Endometrium (tissue), 2 donors: Measurements from ENCODE around the gene MAGI1.
"Not testable (repeated sequence)": the region's sequence is repeated elsewhere in the genome, so short reads cannot be mapped to it uniquely, and the experiment has no call there.

Experiments used
- FAIRE-seq: peaks from 2 replicates; lab custom pipeline; 2012; peaks lifted over from hg19 to GRCh38; lab: Jason Lieb, UNC
- donor health status: control.
- donor health status: control.

The MAGI1 gene

GRCh38 chr3:66038726-66039589, at the start of gene MAGI1:
TSS of gene MAGI1 (minus strand) at chr3:66038918. CDS start at chr3:66038308, 610 bp downstream.
- FAIRE-seq, result no peak

GRCh38 chr3:66083784-66084213, 45.1 kb upstream of the MAGI1 start:
- no peak for FAIRE-seq

- no peak for FAIRE-seq
Observed at GRCh38 chr3:66083096-66083678, 44.5 kb upstream of the MAGI1 start.

DNA sequence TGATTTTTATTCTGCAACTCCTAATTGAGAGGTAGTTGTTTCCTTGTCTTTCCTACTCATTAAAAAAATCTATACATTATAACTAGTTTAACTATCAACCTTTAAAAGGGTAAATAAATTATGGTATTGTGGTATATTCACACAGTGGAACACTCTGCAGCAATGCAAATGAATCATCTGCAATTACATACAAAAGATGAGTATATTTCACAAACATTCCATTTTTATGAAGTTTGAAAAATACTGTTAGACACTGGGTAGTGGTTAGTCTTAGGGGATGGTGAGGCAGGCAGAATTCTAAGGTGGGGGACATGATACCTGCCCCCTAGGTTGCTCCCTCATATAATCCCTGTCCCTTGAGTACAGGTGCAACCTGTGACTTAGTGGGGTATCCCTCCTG, 44.0 kb upstream of the MAGI1 start:
- FAIRE-seq, result no peak

DNA sequence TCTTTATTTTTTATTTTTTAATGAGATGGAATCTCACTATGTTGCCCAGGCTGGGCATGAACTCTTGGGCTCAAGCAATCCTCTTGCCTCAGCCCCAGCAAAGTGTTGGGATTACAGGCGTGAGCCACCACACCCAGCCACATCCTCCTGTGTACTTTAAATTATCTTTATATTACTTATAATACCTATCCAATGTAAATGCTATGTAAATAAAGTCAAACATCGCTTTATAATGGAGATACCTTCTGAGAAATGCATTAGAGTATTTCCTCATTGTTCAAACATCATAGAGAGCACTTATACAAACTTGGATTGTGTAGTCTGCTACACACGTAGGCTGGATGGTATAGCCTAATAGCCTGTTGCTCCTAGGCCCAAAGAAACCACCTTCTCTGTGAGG, 41.4 kb upstream of the MAGI1 start:
- FAIRE-seq, result no peak

DNA sequence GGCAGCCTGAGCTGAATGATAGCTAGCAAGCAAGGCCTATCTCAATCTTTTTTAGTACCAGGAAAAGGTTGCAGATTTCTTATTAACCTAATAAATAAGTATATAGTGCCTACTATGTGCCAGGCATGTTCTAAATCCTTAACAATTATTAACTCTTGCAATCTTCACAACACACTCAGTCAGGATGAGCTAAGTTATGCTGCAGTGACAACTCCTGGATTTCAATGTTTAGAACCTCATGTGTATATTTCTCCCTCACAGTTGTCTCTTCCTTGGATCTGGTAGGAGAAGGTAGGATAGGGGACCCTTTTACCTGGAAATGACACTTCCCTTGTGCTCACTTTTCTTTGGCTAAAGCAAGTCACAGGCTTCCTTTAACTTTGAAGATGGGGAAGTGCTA, 39.3 kb upstream of the MAGI1 start:
- no peak for FAIRE-seq

DNA sequence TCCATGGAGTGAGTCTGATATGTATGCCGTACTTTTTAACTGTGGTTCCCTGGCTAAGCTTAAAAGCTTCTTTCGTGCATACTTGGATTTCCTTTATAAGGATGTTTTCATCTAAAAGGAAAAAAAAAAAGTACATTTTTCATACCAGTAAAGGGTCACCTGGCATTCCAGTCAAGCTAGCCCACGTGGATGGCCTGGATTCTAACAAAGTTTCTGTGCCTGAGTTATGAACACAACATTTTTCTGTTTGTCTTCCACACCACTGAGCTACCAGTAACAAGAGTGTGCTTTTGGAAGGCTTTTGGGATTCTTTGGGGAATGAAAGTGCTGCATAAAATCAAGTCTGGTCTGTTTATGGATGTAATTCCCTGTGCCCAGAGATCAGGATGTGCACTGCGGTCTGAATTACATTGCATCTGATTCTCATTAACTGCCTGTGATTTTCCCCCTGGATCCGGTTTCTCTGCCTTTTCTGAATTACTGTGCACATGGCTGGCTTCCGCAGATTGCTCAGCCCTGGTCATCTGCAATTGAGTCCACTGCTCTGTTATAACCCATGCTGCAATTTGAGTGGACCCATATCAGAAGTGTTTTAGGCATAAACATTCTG, 38.2 kb upstream of the MAGI1 start:
- no peak for FAIRE-seq

DNA sequence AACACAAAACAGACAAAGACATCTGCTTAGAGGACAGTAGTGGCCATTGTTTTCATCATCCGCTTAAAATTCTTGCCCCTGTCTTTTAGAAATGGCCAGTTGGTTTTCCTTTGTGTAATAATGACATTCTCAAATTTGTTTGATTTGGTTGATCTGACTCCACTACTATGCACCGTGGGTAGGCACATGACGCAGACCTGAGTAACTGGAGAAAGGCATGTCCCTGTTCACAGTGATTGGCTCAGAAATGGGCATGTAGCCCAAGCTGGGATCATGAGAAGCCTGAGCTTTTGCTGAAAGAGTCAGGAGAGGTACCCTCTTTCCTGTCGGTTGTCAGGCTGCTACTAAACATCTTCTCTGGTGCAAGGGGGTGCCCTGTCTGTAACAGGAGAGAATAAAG, 36.6 kb upstream of the MAGI1 start:
- no peak for FAIRE-seq

DNA sequence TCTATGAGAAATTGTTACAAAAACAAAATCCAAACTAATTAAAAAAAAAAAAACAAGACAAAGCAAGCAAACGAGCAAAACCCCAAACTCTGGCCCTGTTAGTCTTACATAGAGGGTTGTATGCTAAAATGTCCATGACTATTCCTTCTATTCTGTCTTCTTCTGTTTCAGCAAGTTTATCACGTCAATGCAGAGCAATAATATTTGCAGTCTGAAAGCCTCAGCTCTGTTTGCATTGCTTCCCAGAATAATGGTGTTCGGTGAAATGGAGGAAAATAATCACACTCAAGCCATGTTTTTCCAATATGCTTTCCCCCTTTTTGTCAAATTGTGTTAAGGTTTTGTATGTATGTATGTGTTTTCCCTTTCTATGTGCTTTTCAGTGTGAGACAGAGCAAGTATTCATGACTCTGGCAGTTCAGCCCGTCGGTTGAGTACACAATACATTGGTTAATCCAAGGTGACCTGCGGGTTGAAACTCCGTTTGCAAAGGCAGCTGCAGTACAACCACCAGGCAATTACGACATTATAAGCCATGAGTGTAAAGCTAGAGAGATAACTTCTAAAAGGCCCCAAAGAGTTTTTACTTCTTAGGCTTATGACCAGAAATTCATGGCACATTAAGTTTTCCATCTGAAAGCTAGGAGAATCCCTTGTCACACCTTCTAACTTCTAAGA, 34.9 kb upstream of the MAGI1 start:
- no peak for FAIRE-seq

GRCh38 chr3:66068255-66068654, 29.5 kb upstream of the MAGI1 start:
- FAIRE-seq, result no peak

DNA sequence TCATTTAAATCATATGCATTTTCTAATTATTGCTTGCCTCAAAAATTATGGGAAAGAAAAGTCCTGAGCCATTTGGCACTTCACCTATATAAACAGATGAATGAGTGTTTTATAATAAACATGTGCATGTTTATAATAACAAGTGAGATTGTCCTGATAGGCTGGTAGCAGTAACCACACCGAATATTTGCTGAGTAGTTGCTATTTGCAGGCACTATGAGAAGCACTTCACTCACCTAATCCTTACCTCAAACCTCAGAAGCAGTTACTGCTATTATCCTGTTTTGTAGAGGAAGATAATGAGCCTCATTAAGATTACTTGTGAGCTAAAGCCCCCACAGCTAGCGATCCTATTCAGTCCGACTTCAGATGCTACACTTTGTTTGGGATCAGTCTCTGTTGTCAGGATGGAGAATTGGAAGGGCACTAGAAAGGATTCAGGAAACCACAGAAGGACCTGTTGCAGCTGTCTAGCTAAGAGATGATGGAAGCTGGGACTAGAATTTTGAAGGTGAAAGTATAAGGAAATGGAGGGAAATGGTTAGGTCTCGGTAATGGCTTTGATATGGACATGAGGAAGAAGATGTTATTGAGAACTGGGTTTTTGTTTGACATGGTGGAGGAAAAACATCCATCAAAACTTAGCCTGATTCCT, 28.4 kb upstream of the MAGI1 start:
- no peak for FAIRE-seq

DNA sequence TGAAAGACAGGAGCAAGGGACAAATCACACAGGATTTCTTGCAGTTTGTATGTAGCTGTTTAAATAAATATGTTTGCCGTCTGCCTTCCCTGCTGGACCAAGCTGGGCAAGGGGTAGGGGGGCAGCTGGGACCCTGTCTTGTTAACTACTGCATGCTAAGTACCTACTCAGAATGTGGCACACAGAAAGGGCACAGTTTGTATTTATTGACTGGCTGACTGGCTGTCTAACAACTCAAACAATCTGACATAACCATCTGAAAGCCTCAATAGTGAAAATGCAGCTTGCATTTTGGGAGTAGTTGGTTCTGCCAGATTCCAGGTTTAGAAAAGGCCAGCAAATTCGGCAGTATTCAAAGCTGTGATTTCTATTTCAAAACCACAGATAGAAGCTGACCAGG, 16.6 kb upstream of the MAGI1 start:
- FAIRE-seq, result no peak

- no peak for FAIRE-seq
Observed at GRCh38 chr3:66053550-66054094, 14.9 kb upstream of the MAGI1 start.

GRCh38 chr3:66052721-66053549, 14.2 kb upstream of the MAGI1 start:
- FAIRE-seq, result no peak

DNA sequence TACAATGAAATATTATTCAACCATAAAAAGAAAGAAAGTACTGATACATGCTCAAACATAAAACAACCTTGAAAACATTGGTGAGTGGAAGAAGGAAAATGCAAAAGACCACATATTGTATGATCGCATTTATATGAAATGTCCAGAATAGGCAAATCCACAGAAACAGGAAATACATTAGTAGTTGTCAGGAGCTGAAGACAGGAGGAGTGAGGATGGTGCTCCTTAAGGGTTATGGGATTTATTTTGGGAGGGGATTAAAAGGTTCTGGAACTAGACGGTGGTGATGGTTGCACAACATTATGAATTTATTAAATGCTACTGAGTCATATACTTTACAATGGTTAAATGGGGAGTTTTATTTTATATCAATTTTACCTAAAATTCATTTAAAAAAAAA, 12.1 kb upstream of the MAGI1 start:
- no peak for FAIRE-seq

- FAIRE-seq, result no peak
Observed at GRCh38 chr3:66048051-66048395, 9.3 kb upstream of the MAGI1 start.

DNA sequence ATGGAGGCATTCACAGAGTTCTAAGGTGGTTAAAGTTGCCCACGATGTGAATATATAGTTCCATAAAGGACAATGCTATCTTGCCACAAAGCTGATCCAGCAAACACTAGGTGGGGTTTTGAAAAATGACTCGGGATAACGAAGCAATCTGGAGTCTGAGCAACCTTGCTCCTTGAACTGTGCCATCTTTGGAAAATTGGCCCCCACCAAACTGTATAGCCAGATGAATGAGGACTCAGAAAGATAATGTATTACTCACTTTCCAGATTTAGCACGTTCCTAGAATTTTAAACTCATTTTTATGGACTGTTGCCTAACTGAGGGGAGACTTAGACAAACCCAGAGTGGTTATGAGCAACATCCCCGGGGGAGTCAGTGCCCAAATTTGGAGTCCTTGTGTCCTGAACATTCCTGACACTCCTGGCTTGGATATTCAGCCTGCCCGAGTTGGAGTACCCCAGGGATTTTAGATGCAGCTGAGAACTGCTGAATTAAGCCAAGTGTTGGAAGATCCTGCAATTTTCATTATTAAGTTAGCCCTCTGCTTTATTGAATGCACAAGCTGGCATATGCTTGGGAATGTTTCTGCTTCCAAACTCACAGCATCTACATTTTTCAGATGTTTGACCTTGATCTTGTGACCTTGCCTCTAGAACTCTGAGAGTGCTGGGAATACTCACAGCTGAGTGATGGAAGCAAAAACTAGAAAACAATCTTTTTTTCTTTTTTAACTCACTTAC, 8.8 kb upstream of the MAGI1 start:
- FAIRE-seq, result no peak

GRCh38 chr3:66046321-66046720, 7.6 kb upstream of the MAGI1 start:
- not testable (repeated sequence) for FAIRE-seq

DNA sequence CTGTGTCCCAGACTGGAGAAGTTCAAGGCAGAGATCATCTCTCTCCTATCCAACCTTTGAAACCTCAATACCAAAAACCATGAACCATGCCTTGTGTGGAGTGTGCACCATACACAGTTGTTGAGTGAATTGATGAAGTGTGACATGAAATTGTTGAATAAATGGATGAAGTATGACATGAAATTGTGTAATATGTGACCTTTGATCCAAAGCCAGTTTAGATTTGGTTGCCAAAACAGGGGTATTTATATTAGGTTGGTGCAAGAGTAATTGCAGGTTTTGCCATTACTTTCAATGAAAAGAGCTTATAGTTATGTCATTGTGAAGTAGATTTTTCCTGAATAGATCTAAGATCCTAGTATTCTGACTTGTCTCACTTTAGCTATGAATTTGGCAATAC, 3.1 kb upstream of the MAGI1 start:
- FAIRE-seq, result no peak

DNA sequence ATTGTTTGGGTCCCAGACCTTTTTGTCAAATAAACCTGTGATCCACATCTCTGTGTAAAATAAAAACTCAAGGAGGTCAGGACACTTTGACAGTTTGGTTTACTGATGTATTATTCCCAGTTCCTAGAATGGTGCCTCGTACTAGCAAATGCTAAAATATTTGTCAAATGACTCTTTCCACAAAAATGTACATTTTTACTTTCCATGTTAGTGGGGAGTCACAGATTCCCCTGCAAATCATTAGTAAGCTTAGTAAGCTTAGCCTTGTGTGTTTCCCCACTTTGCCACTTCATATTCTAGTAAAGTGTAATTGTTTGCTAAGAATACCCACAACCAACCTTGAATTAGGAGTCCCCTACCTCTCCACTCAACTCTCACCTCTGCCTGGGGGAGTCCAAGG, 2.4 kb upstream of the MAGI1 start:
- FAIRE-seq, result no peak

DNA sequence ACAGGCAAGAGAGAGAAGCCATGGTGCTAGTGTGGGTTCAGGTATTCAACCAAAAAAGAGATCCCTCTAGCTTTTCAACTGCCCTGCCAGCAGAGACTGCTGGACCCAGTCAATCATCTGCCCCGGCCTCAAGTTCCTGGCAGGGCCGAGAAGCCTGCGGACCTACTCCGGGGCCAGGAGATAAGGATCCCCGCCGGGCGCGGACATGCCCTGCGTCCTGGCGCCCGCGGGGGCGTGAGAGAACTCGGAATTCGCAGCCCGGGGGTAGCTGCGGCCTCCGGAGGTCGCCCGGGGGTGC, 821 bp upstream of the MAGI1 start:
- no peak for FAIRE-seq
